IMR-90 (cell line): ENCODE results near the gene HSPG2. TPM values are rescaled to one million over a fixed set of nuclear protein-coding genes. Genes with fewer than 3 reads are reported as not detected.

ENCODE experiments used
- ELK1 ChIP-seq: fragments of 150-350 bp; IDR thresholded peaks from 2 replicates; pipeline ENCODE4 v1.6.1; 2016; ENCODE audit warnings: low read depth, mild to moderate bottlenecking, low read length, moderate library complexity, borderline replicate concordance
- polyA plus RNA-seq, 3 experiments: library from polyadenylated mRNA; depleted of rRNA; stranded (reverse); fragments of >200 nt; gene quantifications; 2 replicates each; pipeline ENCODE4 v1.2.3, GENCODE V29; 2012; ENCODE audit warnings: low replicate concordance in 1 of 3
- total RNA-seq: library from RNA; depleted of rRNA; stranded (reverse); fragments of >200 nt; gene quantifications from 2 replicates; pipeline ENCODE4 v1.2.3, GENCODE V29; 2012

The HSPG2 gene
- total and polyA plus RNA-seq, 2 of the 4 experiments (the other 2 are of a cell fraction), result 15.8 to 94.0 TPM

GRCh38 chr1:21931171-21932093 lies 5.7 kb downstream of the HSPG2 start (continued):
- TF ChIP-seq ELK1, result no peak
